DMS 273 (cell line): ENCODE measurements around the gene EPHB3.
"Not testable (repeated sequence)": the region's sequence is repeated elsewhere in the genome, so short reads cannot be mapped to it uniquely, and the experiment has no call there.

Experiments
- DNase-seq: peaks from one replicate; lab custom pipeline; 2025; ENCODE audit not compliant: unreplicated experiment; lab: John Stamatoyannopoulos, UW

Gene EPHB3

DNA sequence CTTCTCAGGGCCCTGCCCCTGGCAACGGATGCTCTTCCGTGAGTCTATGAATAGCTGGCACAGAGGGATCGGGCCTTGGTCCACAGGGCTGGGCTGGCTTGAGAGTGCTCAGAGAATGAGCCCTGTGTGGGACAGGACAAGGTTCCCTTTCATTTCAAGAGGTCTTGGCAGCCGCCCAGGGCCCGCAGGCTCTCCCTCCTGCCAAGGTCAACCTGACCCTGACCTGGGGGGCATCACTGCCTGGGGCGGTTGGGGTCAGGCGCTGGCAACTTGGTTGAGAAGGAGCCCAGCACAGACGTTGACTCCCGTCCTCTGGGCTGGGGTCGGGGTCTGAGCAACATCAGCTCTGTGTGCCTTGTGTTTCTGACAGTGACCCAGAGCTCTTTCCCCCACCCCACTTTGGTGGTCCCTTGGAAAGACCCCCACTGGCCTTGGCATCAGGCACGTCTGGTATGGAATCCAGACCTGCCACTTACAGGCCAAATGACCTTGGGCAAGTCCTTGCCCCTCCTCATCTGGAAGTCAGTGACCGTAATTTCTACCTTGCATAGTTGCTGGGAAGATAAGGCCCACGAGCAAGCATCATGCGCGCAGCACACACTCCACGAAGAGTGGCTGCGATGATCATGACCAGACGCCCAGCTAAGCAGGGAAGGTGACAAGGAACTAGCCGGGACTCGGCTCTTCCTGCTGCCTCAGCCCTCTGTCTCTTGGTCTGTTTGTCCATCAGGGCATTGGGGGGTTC lies 36.4 kb downstream of the EPHB3 start:
- no peak for DNase-seq

DNA sequence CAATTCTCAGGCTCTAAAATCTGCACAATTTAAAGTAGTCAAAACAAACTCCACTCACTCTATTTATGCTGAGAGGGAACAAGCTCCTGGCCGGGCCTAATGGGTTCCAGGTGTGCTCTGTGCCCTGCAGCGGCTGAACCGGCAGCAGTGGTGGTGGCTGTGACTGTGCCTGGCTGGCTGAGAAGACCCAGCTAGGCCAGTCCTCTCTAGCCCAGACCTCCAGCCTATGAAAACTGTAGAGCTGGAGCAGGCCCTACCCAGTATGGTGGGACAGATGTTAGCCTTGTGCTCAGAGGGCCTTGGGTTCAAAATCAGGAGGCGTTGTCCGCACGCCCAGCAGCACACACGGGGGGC lies 37.0 kb downstream of the EPHB3 start:
- DNase-seq: no peak

- no peak for DNase-seq
These were observed 37.6 kb downstream of the EPHB3 start for GRCh38 chr3:184599143-184599542.

- DNase-seq: no peak
These were observed 39.2 kb downstream of the EPHB3 start for GRCh38 chr3:184600685-184601377.

DNA sequence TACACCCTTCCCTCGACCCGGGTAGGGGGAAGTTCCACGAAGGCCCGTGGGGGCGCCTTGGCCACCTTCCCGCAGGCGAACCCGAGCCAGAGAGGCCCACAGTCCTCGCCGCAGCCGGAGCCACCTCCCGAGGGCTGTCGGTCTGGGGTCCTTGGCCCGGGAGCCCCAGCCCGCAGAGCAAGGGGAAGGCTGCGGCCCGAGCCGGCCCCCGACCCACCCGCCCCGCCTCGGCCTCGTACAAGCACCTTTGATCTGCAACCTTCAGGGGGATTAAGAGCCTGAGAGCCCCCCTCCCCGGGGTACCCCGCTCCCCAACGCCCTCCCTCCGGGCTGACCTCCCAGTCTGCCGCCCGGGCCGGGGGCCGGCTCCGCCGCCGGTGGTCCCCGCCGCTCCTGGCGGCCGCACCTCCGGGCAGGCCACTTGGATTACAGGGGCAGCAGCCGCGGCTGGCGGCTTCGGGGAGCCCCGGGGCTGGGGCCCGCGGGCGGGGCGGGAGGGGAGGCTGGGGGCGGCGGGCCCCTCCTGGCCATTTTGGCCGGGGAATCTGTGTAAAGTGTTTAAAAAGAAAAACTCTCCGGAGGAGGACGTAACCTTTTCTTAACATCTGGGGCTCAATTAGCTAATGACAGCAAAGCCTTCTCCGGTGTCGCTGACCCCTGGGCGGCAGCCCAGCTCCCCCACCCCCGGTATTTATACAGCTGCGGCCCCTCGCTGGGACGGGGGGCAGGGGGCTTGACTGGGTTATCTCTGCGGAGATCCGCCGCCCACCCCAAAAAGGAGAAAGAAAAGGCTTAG lies 40.2 kb downstream of the EPHB3 start:
- peak; percentile 44 for DNase-seq

GRCh38 chr3:184602372-184603150 lies 41.0 kb downstream of the EPHB3 start:
- DNase-seq: peak; percentile 47

DNA sequence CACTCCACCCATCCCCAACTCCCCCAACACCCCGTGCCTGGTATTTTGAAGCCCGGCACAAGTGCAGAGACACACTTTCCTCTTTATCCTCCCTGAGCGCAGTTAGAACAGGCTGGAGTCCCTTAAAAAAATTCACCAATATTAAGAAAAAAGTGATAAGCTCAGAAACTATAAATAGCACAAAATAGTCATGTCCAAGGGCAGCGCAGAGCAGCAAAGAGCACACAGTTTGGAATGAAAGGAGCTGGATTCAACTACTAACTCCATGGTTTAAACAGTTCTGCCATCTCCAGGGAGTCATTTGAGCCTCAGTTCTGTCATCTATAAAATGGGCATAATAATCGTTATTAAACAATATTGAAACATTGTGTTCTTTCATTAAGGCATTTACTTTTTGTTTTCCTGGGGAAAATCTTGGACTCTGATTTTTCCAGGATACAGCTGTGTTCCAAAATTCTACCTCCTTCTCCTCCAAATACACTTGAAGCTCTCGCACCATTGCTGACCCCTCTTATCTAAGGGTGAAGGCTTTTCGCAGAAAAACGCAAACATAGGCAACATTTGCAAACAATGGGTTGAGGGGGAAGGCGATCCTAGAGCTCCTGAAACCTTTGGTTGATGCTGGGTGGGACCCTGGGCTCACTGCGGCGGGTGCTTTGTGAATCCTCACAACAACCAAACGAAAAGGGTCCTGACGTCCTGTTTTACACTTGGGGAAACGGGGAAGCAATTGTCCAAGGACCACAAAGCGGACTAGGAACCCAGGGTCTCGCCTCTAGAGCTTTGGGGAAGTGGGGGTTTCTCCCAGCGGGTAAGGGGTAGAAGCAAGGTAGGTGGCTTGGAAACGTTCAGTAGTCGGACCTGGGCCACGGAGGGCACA lies 41.8 kb downstream of the EPHB3 start:
- DNase-seq: no peak

DNA sequence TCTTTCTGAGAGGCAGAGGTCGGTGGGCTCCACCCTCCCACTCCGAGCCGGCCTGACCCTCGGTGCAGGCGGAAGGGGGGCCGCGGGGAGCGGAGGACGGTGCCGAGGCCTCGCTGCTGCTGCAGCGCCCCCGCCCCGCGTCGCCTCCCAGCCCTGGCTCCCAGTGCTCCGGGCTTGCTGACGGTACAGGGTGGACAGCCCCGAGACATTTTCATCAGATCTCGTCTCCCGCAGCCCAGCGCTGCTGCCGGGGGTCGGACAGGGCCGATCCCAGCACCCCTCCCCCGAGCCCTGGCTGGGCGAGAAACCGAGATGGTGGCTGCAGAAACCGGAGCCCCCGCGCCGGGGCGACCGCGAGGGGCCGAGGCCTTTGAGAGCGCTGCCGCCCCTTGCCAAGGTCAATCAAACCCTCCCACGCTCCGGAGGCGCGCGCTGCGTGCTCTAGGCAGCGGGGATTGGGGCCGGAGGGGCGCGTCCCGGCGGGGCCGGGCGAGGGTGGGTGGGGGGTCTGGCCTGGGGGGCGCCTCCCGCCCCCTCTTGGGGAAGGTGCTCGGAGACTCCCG lies 42.5 kb downstream of the EPHB3 start:
- DNase-seq: no peak

DNA sequence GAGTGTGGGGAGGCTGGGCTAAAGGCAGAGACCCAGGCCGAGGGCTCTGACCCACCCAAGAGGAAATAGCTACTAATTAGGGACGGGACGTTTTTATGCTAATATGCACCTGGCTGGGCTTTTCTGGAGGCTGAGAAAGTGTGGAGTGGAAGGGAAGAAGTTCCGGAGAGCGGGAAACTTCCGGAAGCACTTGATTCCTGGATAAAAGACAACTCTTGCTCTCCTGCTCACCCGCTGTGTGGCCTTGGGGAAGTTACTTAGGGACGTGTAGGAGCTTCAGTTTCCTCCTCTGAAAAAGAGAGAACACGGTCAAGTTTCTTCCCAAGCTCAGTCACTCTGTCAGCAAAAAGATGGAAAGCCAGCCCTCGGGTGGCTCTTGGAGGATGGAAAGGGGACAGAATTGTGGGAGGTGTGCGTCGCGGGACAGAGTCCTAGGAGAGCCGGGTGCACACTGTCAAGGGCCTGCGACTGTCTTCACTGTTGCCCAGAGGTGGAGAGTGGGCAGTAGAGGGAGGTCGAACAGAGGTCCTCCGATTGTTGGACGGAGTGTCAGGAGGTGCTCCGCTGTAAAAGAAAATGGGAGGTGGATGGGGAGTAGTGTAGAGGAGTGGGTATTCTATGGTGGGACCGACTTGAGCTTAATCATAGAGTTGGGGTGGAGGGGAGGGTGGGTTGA lies 43.2 kb downstream of the EPHB3 start:
- no peak for DNase-seq

DNA sequence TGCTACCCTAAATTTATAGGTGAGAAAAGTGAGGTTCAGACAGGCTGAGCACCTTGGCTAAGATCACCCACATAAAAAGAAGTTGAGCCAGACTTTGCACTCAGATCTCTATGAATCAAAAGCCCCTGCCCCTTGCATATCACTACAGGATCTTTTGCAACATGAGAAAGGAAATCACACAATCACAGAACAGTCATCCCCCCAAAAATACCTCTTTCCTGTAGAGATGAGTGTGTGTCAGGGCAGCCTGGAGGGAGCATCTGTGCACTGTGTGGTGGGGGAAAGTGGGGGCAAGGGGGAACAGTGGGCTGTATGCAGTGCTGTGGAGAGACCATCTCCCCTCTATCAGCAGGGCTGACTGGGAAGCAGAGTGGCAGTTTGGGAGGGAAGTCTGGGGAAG lies 46.6 kb downstream of the EPHB3 start:
- DNase-seq: no peak

GRCh38 chr3:184609476-184610244 lies 48.1 kb downstream of the EPHB3 start:
- DNase-seq: no peak

- no peak for DNase-seq
These were observed 48.8 kb downstream of the EPHB3 start for GRCh38 chr3:184610245-184610871.

DNA sequence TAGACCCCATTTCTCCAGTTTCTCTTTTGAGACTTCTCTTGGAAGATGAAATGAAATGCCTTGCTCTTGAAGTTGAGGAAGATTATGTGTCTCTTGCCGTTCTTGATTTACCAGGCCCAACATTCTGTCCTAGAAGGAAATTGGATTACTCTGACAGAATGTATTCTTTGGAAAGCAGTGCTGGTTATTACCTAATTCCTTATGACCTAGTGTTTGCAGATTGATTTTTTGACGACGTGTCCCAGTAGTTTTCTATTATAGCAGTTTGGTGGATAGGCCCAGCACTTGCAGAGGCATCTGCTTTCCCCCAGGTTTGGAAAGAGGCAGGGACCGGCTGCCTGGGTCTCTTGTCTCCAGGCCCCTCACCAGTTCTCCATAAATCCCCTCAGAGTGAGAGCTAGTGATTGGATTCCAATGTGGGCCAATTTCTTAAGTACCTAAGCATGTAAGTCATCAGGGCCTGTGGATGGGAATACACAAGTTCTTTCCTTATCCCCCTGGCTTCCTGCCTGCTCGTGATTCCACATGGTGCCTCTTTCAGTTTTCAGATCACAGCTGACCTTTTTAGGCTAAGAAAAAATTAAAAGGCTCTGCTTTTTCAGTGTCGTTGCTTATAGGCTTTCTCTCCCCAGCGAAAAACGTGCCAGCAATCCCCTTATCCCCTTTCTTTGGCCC lies 50.2 kb downstream of the EPHB3 start:
- no peak for DNase-seq

GRCh38 chr3:184615396-184615795 lies 53.8 kb downstream of the EPHB3 start:
- no peak for DNase-seq

DNA sequence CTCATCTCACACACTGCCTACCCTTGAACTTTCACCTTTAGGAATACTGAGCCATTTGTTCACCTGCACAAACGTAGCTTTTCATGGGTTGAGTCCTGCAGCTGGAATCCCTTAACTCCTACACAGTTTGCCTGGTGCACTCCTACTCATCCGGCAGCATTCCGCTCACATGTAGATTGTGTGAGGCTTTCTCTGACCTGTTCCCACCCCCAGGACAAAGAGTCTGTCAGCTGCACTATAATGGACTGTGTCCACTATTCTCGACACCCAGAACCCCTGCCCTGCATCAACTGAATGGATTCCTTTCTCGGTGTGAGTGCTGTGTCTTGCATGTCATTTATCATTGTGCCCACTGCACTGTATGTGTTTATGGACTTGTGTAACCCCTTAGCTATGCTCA lies 54.9 kb downstream of the EPHB3 start:
- no peak for DNase-seq

DNA sequence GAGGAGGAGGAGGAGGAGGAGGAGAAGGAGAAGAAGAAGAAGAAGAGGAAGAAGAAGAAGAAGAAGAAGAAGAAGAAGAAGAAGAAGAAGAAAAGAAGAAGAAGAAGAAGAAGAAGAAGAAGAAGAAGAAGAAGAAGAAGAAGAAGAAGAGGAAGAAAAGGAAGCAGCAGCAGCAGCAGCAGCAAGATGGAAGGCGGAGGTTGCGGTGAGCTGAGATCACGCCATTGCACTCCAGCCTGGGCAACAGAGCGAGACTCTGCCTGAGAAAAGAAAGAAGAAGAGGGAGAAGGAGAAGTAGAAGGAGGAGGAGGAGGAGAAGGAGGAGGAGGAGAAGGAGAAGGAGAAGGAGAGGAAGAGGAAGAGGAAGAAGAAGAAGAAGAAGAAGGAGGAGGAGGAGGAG lies 55.7 kb downstream of the EPHB3 start:
- DNase-seq: not testable (repeated sequence)

DNA sequence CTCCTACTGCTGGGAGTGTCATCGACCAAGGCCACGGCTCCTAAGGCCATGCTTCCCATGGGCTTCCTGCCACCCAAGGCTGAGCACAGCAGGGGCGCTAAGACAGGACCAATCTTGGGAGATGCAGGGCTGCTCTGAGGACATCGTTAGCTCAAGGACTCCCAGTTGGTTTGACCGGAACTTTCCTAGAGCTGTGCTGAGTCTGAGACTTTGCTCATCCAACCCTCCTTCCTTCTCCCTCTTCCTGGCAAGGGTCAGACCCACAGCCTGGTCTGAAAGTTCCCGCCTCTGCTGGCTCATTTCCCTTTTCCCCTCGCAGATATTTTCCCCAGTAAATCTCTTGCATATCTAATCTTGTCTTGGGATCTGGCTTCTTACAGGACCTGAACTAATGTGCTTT lies 57.2 kb downstream of the EPHB3 start:
- DNase-seq: no peak

DNA sequence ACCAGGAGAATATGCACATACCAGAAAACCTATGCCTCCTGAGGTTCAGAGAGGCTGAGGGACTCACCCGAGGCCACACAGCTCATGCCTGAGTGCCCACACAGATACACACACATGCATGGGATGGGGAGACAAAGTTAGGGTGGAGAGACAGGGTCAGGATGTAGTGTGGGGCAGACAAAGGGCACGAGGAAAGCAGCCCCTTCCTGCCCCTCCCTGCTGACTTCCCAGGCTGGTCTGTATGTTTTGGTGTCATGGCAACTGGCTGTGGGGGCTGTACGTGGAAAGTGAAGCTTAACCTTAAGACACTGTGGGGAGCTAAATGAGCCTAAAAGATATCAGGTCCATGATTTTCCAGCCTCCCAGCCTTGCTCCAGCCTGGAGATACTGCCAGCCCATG lies 57.8 kb downstream of the EPHB3 start:
- no peak for DNase-seq
